GM12878 (cell line): ENCODE data around the gene NUCB1.

ENCODE experiments used
- BACH1 ChIP-seq: fragments of 450-650 bp; IDR thresholded peaks from 2 replicates; pipeline ENCODE4 v1.6.1; 2017; ENCODE audit warnings: mild to moderate bottlenecking, borderline replicate concordance
- BRCA1 ChIP-seq: IDR thresholded peaks from 2 replicates; pipeline ENCODE4 v1.6.1; 2011; ENCODE audit warnings: low read depth, low read length, improper control_type of control experiment
- EZH2 ChIP-seq: IDR thresholded peaks from 2 replicates; pipeline ENCODE4 v1.6.1; 2012; ENCODE audit warnings: low read depth, mild to moderate bottlenecking, control low read depth, inconsistent platforms, low read length, borderline replicate concordance; ENCODE audit not compliant: control insufficient read depth
- RBBP5 ChIP-seq: fragments of 200-600 bp; sonication (generic); conservative IDR thresholded peaks from 2 replicates; pipeline ENCODE4 v1.6.1; 2016
- TCF12 ChIP-seq: IDR thresholded peaks from 2 replicates; pipeline ENCODE4 v1.6.1; 2011; ENCODE audit warnings: low read depth, mild to moderate bottlenecking, low read length
- YY1 ChIP-seq: IDR thresholded peaks from 2 replicates; pipeline ENCODE4 v1.6.1; 2011; ENCODE audit warnings: low read depth, mild to moderate bottlenecking, low read length
- ZSCAN29 ChIP-seq: fragments of 450-650 bp; IDR thresholded peaks from 2 replicates; pipeline ENCODE4 v1.6.1; 2017; ENCODE audit warnings: mild to moderate bottlenecking, moderate library complexity
- TF ChIP-seq, protein P1 (sequence below): fragments of 450-650 bp; IDR thresholded peaks from 2 replicates; pipeline ENCODE4 v1.6.1; 2014; ENCODE audit warnings: mild to moderate bottlenecking
- TF ChIP-seq, protein P2 (sequence below): IDR thresholded peaks from 2 replicates; pipeline ENCODE4 v1.6.1; 2012; ENCODE audit warnings: low read length, inconsistent platforms
- TF ChIP-seq, protein P3 (sequence below), 3 experiments: IDR thresholded peaks in 2 of 3; conservative IDR thresholded peaks in 1 of 3; 2 replicates each; pipeline ENCODE4 v1.5.1; 2011; ENCODE audit warnings: low read depth in 3 of 3, low read length in 3 of 3, mild to moderate bottlenecking in 3 of 3, control low read depth in 2 of 3, moderate library complexity in 2 of 3, inconsistent platforms in 1 of 3, mixed read lengths in 1 of 3; ENCODE audit not compliant: control insufficient read depth in 2 of 3, insufficient read depth in 1 of 3; ENCODE audit errors: extremely low read depth in 1 of 3
- TF ChIP-seq, protein P4 (sequence below): IDR thresholded peaks from 2 replicates; pipeline ENCODE4 v1.6.1; 2012; ENCODE audit warnings: low read depth, low read length, improper control_type of control experiment

DNA sequence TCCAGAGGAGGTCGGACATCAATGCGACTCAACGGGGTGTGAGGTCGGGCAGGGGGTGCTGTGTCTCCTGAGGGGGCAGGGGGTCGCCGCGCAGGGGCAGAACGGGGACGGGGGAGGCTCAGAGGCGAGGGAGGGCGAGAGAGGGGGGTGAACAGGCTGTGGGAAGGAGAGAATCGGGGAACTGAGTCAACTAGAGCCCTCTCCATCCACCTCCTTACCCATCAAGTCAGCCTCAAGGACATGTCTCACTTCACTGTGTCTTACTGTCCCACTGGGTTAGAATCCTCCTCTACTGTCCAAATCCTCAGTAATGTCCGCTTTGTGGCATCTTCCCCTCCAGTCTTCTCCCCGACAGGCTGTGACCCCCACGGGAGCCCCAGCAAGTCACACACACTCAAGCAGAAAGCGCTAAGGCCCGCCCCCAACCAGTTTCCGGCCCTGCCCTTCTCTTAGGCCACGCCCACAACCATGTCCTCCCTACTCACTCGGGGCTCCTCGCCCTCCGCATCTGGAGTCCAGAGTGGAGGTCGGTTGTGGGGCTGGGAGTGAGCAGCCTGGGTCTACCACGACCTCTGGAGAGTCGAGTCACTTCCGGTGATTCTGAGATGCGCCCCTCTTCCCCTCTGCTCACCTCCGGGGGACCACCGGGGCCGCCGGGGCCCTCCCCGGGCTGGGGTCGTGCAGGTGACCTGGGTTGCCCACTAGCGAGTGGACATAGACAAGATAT lies 41.0 kb upstream of the NUCB1 start:
- TF ChIP-seq, protein P1, sequence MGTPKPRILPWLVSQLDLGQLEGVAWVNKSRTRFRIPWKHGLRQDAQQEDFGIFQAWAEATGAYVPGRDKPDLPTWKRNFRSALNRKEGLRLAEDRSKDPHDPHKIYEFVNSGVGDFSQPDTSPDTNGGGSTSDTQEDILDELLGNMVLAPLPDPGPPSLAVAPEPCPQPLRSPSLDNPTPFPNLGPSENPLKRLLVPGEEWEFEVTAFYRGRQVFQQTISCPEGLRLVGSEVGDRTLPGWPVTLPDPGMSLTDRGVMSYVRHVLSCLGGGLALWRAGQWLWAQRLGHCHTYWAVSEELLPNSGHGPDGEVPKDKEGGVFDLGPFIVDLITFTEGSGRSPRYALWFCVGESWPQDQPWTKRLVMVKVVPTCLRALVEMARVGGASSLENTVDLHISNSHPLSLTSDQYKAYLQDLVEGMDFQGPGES, result no peak
- TF ChIP-seq EZH2 (no peak), BRCA1 (no peak), ZSCAN29 (no peak), BACH1 (no peak), RBBP5 (no peak), TCF12 (no peak), YY1 (0 out of 2 replicates have a peak, but pooled peaks have one; percentile 23)
- TF ChIP-seq, protein P2, sequence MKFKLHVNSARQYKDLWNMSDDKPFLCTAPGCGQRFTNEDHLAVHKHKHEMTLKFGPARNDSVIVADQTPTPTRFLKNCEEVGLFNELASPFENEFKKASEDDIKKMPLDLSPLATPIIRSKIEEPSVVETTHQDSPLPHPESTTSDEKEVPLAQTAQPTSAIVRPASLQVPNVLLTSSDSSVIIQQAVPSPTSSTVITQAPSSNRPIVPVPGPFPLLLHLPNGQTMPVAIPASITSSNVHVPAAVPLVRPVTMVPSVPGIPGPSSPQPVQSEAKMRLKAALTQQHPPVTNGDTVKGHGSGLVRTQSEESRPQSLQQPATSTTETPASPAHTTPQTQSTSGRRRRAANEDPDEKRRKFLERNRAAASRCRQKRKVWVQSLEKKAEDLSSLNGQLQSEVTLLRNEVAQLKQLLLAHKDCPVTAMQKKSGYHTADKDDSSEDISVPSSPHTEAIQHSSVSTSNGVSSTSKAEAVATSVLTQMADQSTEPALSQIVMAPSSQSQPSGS, result no peak
- TF ChIP-seq, protein P3, sequence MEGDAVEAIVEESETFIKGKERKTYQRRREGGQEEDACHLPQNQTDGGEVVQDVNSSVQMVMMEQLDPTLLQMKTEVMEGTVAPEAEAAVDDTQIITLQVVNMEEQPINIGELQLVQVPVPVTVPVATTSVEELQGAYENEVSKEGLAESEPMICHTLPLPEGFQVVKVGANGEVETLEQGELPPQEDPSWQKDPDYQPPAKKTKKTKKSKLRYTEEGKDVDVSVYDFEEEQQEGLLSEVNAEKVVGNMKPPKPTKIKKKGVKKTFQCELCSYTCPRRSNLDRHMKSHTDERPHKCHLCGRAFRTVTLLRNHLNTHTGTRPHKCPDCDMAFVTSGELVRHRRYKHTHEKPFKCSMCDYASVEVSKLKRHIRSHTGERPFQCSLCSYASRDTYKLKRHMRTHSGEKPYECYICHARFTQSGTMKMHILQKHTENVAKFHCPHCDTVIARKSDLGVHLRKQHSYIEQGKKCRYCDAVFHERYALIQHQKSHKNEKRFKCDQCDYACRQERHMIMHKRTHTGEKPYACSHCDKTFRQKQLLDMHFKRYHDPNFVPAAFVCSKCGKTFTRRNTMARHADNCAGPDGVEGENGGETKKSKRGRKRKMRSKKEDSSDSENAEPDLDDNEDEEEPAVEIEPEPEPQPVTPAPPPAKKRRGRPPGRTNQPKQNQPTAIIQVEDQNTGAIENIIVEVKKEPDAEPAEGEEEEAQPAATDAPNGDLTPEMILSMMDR (IDR thresholded peaks at IDR 0.05 in 2 of 3, conservative IDR thresholded peaks at IDR 0.05 in 1 of 3; ENCODE audit: control insufficient read depth in 2 of 3, extremely low read depth in 1 of 3, insufficient read depth in 1 of 3, low read depth in 3 of 3, low read length in 3 of 3), result no peak
- TF ChIP-seq, protein P4, sequence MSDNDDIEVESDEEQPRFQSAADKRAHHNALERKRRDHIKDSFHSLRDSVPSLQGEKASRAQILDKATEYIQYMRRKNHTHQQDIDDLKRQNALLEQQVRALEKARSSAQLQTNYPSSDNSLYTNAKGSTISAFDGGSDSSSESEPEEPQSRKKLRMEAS, result no peak
